Measurements from ENCODE around the gene LRP1-AS.

The LRP1-AS gene

DNA sequence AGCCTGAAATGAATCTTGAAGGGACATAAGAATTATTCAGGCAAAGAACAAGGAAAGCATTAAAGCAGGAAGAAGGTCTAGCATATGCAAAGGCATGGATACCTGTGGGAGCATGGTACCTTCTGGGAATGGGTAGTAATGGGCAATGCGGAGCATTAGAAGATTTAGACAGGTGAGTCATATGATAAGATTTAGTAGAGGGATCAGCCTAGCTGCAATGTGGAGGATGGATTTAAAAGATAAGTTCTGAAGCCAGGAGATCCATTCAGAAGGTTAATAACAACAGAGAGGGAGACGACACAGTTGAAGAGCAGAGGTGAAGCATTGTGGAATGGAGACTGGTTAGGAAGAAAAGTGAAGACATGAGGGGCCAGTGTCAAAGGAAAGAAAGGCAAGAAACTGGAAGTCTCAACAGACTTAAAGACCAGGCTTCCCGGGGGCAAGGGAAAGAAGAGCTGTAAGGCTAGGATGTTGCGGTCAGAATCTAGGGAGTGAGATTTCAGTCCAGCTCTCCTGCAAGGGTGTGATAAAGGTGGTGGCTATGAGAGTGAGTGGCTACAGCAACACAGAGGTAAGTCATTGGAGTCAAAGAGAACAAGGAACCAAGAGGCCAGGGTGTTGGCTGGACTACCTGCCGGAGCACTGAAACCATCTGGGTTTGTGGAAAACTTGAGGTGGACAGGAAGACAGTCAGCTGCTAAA lies 30.7 kb downstream of the LRP1-AS start:
- no peak for DNase-seq

DNA sequence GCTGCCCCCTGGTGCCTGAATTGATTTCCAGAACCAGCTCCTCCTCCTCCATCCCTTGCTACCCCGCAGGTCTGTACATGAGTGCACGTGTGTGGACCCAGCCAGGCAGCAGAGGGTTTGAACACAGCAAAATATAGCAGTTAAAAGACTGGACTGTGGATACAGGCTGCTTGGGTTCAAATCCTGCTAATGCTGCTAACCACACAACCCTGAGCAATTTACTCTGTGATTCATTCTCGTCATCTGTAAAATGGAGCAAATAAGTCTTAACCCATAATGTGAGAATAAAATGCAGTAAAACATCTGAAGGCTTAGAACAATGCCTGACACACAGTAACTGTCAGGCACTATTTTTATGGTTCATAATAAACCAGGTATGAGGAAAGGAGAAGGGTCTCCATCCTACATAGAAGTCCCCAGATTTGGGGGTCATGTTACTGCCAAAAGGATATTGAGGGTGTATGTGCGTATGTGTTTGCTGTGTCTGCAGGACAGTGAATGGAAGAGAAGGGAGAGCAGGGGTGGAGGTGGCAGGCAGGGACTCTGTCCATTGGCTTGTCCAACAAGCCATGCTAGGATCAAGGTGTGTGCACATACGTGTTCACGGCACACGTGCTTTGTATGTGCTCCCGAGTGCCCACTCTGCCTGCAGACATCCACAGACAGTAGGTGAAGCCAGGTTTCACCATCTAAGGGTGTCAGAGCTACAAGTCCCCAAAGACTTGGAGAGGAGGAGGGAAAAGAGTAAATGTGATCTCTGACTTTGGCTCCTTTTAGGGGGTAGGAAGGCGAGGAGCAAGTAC lies 34.7 kb downstream of the LRP1-AS start:
- no peak for DNase-seq

DNA sequence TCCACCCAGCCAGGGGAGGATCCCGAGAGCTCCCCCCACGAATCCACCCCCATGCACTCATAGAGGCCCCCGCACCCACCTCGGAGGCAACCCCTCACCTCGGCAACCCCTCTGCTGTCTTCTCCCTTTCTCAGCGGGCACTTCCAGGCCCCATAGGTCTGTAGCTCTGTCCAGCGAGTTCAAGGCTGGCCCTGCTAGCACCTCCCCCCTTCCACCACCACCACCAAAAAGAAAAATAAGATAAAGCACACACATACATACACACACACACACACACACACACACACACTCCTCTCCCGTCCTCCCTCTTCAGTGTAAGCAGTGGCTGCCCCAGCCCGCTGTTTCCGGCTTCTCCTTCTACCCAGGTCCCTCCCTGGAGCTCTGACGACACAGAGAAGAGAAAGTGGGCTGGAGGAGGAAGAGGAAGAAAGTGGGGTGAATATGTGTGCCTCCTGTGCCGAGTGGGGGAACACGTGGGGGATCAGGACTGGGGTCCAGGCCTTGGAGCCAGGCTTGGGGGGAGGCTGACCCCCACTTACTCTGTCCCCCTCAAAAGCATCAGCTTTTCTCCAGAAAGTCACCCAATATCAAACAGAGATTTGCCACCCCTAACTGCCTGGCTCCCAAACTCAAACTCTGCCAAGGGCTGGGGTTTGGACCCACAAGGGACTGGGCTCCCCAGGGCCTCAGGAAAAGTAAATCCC lies 36.2 kb downstream of the LRP1-AS start, which contains the start of gene STAT6:
Gene STAT6, minus strand, starts transcription at position 332 of the 704 bp plus-strand sequence. CDS start 3,084 bp downstream, outside the sequence.
- DNase-seq = peak; percentile 84

DNA sequence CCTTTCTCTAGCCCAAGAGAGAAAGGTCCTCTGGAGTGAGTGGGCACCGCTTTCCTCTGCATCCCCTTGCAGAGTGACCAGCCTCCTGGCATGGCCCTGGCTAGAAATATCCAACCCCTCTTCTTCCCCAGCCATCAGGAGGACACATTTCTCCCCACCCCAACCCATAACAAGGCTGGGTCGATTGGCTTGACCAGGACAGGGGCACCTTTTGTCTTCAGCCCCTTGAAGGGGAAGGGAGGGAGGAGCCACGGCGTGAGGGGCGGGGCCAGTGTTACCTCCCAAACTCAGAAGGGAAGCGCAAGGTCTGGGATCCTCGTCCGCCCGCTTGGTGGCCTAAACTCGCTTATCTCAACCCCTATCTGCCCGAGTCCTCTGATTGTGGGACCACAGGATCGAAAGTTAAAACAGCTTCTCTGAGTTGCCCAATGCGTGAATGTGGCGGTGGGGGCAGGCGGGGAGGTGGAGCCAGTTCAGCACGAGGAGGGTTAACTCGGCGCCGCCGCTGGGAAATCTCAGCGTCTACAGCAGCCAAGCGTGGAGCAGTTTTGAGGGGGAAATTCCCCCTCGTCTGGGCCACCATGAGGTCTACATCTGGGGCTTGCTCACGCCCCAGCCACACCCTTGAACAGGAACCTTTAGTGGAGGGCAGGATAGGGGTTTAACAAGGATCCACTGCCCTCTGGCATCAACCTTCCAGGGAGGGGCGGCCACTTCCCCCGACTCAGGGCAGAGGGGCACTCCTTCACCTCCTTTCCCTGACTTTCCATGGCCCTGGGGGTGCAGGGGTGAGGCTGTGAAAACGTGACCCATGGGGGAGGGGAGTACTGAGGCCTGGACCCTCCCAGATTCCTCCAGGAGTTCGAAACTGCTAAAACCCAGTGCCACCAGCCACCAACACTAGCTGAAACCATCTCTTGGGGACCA lies 37.1 kb downstream of the LRP1-AS start:
- DNase-seq = peak; percentile 85

DNA sequence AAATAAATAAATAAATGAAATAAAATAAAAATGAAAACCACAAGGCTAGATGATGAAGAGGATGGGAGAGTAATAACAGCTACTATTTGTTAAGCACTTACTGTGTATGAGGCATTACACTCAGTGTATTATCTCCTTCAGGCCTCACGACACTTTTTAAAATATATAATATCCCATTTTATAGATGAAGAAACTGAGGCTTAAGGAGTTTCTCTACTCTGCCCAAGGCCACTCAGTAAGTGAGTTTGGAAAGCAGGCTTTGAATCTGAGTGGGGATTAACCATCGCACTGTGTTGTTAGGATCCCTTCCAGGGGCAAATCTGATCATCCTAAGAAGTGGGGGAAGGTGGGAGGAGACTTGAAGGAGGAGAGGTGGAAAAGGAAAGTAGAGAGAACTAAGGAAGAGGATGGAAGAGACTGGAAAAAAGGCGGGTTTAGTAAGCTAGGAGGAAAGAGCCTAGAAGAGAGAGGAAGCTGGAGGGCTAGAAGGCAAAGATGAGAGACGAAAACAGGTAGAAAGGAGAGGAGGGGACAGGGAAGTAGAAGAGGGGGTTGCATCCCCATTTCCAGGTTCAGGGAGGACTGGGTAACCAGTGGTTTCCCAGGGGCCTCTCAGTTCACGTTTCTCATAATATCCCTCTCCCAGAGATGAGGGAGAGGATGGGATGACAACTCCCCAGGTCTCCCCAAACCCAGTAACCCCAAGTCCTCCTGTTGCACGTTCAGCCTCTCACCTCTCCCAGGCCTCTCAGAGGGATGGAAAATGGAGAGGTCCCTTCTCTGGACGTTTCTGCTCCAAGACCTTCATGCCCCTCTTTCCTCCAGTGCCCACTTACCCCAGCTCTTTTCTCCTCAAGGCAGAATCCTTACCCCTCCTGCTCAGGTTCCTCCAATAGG lies 38.0 kb downstream of the LRP1-AS start:
- no peak for DNase-seq

DNA sequence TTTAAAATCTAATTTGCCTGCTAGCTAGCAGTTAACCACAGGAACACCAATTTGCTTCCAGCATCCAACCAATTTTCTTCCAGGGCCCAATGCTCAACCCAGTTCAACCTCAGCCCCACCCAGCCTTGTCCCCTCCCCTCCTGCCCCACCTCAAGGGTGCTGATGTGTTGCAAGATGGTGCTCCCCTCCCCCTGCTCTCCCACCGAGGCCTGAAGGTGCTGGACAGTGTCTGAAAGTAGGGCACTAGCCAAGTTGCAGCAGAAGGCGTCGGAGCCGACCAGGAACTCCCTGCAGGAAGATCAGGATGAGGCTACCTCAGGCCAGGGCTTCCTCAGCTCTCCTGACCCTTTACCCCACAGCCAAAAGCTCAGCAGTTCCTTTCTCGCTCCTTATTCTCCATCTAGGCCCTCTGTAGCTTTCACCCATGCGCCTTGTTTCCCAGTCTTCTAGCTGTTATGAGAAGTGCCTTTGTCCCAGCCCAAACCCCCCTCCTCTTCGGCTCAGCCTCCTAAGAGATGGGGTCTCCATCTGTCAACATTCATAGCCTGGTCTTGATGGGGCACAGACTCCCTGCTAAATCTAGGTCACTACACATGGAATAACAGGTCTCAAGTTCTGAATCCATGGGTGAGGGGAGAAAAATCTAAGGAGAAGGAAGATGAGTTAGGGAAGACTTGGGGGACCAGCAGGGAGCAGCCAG lies 39.8 kb downstream of the LRP1-AS start:
- no peak for DNase-seq

DNA sequence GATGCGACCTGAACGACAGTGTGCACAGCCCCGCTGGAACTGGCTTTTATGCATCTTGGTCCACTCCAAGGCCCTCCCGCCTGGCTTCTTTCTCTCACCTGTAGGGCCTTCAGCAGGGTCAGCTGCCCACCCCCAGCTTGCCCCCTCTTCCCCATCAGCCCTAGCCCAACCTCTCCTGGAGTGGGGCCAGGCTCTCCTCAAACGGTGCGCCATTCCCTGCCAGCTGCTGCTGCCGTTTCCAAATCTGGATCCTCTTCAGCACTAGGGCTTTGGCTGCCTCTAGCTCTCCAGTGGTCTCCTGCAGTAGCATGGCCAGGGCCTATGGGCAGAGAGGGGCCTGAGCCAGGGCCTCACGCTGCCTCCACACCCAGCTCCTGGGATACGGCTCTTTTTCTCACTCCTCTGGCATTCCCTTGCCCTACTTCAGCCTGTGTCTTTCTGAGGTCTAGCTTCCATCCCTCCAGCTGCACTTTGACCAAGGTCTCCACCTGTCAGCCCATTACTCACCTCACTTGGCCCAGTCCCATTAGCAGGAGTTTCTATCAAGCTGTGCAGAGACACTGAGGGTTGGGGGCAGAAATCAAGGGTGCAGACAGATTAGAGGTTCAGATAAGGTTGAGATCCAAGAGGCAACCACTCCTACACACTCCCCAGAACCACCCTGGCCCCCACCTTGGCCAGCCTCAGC lies 41.3 kb downstream of the LRP1-AS start:
- DNase-seq = no peak

DNA sequence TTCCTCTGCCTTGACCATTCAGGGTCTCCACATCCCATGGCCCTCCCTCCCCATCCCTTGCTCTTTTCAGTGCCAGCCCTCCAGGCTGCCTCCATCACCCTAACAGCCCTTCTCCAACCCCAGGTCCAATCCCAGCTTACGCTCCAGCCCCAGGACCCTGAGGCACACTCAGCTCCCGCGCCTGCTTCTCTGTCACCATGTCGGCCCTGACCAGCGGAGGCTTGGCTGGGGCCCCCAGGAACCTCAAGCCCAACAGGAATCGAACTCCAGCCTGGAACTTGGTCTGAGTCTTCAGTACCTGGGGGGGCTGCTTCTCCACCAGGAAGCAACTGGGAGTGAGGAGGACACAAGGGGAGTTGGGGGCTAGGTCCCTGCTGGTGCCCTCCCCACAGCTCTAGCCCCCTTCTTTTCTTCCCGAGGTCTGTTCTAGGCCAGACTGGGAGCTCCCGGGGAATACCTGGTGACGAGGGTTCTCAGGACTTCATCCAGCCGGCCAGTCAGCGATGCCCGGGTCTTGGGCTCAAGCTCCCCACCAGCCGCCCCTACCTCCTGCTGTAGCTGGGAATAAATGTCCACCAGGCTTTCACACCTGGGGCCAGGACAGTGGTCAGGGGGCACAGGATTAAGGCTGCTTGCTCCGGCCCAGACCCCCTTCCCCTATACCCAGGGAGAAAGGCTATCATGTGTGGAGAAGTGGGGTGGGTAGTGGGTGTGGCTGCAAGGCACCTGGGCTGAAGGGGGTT lies 42.2 kb downstream of the LRP1-AS start:
- no peak for DNase-seq

DNA sequence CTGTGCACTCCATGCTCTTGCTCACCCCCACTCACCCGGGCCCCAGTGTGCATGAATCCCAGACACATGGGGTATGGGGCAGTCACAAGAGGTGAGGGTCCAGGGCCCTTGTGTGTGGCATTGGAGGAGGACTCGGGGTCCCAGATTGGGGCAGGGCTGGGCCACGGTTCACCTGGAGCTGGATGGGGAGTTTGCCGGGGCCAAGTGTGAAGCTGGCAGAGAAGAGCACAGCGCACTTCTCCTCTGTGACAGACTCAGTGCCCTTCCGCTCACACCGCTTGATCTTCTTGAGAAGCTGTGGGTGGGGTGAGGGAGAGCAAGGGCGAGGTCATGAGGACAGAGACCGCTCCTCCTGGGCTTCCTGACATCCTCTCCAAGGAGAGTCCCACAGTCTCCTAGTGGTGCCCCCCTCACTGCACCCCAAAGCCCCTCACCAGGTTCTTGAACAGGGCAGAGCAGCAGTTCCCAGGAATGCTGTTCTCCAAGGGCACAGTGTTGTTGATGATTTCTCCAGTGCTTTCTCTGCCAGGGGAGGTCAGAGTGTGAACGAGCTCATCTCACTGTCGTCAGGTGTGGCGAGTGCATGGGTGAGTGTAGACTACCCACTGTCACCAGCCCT lies 43.0 kb downstream of the LRP1-AS start:
- DNase-seq = no peak

DNA sequence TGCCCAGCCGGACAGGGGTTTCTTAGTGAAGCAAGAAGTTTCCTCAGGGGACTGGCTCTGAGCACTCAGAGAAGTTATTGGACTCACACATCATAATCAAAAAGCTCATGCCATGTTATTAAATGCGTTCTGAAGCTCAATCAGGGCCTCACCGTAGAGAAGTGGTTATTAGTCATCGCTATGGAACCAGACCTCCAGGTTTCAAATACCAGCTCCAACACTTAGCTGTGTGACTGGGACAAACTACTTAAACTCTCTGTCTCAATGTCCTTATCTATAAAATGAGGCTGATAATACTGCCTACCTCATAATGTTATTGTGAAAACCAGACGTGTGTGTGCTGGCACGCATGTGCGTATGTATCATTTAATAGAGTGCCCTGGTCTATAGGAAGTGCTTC lies 43.6 kb downstream of the LRP1-AS start:
- no peak for DNase-seq

DNA sequence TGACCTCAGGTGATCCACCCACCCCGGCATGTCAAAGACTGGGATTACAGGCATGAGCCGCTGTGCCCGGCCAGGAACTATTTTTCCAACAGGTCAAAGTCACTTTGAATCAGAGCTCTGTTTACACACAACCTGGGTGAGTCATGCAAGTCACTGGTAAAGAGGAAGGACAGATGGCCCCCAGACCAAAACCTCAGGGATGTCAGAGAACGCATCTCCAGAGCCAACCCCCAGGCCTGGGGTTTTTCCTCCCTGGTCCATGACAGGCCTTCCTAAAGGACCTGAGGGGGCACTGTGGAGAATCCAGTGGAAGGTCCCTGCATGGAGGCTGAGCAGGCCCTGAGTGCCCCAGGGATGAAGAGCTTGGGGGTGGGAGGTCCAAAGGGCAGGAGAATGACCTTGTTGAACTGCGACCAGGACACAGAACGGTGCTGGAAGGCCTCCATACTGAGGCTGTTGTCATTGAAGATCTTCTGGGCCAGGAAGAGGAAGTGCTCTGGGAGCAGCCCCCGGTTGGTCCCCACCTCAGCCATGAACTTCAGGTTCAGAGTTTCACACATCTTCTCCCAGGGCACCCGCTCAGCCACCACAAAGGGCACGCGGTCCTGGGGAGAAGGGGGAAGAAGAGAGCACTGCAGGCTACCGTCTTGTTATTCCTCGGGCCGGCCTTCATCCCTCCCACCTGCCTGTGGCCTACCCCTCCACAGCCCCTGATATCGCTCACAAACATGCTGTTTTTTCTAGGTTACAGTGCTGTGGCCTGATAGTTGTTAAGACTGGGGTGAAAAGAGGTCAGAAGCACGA lies 45.3 kb downstream of the LRP1-AS start:
- no peak for DNase-seq

DNA sequence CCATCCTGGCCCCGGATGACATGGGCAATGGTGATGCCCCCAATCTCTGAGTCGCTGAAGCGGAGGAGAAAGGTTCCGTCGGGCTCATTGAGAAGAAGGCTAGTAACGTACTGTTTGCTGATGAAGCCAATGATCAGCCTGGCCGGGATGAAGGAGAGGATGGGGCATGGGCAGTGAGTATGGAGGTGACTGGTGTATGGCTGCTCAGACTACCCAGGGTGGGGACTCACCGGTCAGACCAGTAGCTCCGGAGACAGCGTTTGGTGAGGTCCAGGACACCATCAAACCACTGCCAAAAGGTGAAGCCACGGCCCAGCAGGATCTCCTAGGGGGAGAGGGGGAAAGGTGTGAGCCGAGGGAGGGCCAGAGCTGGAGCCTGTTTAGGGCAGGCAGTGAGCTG lies 47.7 kb downstream of the LRP1-AS start:
- DNase-seq = no peak

DNA sequence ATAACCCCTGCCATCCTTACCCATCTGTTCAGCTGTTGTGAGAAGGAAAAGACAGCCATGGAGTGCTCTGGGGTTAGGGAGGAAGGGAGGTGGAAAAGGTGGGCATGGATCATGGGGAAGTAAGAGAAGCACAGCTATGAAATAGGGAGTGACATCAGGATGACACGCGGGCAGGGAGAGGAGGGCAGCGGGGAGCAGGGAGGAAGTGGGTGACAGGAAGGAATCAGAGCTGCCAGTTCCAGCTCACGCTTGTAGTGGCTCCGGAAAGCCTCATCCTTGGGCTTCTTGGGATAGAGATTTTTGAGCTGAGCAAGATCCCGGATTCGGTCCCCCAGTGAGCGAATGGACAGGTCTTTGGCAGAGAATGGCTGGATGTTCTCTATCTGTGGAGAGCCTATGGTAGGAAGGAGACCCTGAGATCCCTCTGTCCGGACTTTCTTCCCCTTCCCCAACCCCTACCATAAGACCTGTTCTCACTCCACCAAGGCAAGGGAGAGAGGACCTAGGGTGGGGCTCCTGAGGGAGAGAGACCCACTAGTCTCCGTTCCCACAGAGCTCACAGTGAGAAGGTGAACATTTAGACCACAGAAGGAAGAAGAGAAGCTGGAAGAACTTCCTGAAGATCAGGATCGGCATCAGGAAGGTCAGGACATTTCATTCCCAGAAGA lies 48.2 kb downstream of the LRP1-AS start:
- DNase-seq = no peak

DNA sequence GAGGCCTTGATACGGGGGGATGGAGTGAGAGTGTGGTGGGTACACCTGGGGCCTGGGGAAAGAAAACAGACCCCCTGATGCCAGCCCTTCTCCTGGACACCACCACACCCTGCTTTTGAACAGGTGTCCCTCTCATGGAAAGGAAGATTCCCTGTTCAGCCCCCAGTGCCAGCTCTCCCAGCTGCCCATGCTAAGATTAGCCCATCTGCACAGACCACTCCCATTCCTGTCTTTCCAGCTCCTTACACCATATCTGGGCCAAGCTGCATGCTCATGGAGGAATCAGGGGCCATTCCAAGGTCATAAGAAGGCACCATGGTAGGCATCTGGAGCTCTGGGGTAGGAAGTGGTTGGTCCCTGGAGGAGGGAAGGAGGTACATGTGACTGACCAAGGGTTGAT lies 48.9 kb downstream of the LRP1-AS start:
- no peak for DNase-seq

DNA sequence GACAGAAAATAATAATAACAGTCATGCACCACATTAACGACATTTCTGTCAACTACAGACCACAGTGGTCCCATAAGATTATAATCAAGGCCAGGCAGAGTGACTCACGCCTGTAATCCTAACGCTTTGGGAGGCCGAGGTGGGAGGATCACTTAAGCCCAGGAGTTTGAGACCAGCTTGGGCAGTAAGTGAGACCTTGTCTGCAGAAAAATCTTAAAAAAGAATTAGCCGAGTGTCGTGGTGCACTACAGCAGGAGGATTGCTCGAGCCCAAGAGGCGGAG lies 49.9 kb downstream of the LRP1-AS start:
- no peak for DNase-seq

DNA sequence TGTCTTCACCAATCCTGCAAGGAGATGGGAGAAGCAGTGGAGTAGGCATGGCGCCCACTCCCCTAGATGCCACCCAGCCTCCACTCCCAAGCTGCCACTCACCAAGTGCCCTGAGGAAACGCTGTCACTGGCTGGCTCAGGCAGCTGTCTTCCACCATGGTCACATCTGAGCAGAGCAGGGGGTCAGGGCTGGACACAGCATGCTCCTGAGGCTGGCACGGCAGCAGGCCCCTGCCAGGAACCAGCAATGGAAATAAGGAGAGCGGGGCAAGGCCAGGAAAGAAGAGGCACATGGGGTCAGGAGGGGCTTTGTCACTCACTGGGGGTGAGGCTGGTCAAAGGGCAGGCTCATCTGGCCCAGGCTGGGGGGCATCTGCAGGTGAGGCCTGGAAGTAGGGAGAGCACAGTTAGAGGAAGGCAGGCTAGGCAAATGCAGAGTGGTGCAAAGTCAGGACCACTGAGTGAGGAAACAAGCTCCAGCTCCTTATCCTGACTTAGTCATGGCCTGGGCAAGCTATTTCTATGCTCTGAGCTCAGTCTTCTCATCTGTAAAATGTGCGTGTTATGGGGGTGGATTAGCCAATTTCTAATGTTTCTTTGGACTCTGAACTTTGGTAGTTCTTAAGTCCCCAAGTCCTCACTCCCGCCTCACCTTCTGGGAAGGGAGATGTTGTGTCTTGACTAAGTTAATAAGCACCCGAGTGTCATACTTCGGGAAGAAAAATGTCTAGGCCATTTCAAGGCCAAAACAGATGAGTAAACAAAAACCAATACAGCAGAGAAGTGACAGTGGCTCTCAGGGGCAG lies 50.5 kb downstream of the LRP1-AS start:
- DNase-seq = no peak

DNA sequence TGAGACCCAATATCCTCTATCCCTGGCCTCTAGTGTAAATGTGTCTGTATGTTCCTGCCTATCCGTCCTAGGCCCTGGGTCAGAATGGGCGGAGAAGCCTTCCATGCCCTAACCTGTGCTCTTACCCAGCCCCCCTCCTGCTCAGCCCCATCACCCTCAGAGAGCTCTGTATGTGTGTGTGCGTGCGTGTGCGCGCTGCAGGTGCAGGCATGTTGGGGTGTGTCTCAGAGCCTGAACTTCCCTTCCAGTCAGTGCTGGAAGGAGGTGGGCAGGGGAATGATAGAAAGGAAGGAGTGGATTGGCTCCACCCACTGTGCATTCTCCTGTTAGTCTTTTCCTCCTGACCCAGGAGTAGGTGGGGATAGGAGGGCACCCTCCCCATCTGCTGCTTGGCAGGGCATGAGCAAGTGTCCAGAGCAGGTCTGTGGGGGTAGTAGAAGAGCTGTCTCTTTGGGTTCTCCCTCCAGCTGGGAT lies 51.3 kb downstream of the LRP1-AS start:
- peak; percentile 39 for DNase-seq
